ENCODE data around the gene NCR3LG1.

NCR3LG1 gene, protein sequence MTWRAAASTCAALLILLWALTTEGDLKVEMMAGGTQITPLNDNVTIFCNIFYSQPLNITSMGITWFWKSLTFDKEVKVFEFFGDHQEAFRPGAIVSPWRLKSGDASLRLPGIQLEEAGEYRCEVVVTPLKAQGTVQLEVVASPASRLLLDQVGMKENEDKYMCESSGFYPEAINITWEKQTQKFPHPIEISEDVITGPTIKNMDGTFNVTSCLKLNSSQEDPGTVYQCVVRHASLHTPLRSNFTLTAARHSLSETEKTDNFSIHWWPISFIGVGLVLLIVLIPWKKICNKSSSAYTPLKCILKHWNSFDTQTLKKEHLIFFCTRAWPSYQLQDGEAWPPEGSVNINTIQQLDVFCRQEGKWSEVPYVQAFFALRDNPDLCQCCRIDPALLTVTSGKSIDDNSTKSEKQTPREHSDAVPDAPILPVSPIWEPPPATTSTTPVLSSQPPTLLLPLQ

DNA sequence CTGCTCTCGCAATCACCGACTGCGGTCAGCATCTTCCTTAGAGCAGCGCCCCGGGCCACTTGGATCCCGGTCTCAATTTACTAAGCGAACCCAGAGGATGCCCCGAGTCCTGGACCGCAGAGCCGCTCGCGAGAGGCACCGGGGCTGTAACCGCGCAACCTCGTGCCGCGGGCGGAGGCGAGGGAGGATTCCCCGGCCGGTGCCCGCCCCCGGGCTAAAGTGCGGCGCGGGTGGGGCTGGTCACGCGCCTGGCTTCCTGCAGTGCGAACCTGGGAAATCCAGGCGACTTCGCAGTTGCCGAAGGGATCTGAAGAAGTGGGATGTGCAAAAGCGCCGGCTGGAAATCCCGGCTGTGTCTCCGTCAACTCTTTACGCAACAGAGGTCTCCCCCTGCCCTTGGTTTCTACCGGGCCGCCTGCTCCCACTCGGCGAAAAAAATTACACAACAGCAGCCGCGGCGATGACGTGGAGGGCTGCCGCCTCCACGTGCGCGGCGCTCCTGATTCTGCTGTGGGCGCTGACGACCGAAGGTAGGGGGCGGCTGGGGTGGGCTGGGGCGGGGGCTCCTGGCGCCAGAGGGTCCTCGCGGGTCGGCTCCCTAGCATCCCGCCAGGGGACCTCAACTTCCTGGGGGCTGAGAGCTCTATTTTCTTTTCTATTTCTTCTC lies at the start of gene NCR3LG1:
Gene NCR3LG1, plus strand, starts transcription at position 291 of the 667 bp plus-strand sequence. Its CDS starts 170 bp downstream, at position 461.
- peak in 33 of 51 donors; percentile 12 to 79 (median 42) for DNase-seq

DNA sequence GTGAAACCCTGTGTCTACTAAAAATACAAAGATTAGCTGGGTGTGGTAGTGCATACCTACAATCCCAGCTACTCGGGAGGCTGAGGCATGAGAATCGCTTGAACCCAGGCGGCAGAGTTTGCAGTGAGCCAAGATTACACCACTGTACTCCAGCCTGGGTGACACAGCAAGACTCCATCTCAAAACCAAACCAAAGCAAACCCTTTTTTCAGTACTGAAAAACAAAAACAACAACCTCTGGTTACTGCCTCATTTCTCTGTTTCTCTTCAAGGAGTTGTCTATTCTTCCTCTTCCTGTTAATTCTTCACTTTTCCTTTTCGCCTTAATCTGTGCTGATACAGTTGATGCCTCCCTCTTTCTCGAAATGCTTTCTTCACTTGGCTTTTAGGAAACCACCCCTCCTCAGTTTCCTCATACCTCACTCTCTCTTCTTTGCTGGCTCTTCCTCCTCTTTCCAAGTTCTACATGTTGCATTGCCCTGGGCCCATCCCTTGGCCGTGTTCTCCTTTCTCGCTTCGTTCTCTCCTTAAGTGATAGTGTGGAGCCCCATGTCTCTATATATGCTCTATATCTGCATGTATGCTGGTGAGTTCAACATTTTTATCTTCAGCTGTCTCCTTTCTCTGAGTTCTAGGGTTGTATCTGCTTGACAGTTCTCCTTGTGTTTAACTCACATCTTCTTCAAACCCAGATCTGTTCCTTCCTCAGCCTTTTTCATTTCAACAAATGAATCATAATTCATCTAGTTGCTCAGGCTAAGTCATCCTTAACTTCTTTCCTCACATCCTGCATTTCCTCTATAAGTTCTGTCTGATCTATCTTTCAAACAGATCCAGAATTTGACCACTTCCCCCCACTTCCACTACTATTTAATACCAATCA lies 38.0 kb upstream of the NCR3LG1 start:
- no peak for DNase-seq

DNA sequence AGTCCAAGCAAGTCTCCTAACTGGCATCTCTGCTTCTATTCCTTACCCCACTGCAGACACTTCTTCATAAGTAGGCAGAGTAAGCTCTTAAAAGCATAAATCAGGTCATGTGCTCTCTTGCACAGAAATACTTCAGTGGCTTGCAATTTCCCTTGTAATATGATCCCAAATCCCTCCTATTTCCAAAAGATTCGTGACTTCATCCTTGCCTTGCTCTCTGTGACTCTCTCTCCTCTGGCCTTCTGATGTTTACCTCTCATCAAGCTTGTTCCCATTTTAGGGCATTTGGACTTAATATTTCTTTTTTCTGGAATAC lies 37.4 kb upstream of the NCR3LG1 start:
- DNase-seq, result no peak

DNA sequence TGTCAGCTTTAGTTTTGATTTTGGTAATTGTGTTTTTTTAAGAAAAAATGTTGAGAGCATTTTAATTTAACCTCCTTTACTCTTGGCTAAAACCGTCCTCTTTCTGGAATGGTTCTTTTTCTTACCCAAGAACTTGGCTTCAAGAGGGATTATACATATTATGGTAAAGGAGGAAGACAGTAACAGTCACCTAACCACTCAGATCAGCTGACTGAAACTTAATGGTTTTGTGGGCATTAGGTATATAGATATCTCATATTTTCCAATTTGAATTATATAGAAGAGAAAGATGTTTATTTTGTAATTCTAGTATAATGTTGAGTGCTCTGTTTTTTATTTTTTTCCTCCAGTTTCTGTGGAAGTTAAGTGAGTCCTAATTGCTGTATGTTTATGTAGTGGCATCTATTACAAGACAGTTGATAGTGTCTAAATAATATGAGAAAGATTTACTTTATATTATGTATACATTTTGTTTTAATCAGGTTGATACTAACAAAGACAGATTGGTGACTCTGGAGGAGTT lies 36.6 kb upstream of the NCR3LG1 start:
- DNase-seq, result no peak

DNA sequence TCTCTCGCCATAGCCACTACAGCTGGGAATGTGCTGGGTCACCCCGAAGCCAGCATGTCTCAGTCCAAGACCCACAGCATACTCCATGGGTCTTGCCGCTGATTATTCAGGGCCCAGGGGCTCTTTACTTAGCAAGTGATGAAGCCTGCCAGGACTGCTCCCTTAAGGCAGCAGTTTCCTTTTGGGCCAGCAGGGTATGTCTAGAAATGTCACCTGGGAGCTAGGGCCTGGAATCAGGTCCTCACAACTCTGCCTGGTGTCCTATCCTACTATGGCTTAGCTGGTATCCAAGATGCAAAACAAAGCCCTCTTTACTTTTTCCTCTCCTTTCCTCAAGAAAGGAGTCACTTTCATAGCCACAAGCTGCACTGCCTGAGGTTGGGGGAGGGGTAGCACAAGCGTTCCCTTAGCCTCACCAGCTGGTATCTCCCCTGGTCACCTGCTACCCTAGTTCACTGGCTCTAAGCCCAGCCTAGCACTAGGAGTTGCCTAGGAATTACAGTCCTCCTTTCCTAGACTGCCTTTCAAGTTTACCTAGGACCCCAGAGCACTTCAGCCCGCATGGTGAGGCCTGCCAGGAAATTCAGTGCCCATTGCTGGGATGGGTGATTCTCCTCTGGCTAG lies 22.6 kb upstream of the NCR3LG1 start:
- no peak for DNase-seq

DNA sequence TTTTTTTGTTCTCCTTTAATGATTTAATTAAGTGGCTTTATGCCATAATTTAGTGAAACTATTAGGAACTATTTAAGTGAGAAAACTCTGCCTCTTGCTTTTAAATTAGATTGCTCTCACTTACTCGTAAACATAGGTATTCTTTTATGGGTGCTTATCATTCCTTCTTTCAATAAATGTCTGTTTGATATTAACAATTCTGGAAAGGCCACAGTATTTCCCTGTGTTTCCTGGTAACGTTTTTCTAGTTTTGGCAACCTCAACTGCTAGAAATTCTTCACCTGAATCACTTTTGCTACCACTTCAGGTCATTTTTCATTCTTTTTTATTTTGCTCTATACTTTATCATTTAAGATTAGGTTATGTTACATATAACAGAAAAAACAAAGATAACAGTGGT lies 19.9 kb upstream of the NCR3LG1 start:
- no peak for DNase-seq

DNA sequence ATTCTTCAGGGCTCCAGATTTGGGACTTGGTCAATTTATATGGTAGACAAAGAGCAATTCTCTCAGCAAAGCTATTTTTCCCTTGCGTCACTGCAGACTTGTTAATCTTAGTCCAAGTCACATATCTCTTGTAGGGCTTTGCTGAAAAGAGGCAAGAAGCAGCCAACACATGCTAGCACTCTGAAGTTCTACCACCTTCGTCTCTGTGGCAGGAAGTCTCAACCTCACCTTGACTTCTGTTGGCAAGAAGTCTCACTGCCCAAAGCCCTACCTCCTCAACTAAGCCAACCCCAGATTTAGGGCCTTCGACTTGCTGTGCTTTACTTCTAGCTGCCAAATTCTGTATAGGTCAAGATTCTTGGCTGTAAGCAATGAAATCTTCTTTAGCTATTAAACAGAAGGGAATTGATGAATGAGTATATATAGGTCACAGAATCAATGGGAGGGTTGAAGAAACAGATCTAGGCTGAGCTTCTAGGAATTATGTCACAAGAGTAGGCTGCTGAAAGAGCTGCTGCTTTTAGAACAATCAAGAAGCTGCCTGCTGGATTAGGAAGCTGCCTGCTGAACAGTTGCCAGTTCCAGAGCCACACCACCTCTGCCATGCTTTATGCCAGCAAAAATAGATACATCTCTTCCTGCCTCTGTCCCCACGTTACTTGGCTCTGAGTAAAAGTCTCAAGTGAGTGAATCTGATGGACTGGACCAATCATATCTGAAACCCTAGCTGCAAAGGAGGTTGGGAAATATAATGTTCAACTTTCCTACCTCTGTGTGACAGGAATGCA lies 17.6 kb upstream of the NCR3LG1 start:
- no peak for DNase-seq

DNA sequence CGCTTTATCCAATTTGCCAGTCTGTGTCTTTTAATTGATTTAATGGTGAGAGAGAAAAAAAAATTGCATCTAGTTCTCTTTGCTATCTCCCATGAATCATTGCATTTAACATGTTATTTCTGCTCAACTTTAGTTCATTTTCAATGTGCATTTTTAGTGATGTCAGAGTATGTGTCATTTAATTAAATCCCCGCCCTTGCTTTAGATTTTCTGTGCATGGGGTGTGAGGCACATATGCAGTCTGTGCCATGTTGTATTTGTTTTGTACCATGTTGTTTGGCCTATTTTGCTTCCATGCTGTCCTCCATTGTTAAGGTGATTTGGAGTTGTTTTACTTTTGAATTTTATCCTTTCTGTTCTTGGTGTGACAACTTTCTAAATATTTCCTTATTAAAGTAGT lies 8.3 kb upstream of the NCR3LG1 start:
- DNase-seq, result no peak

DNA sequence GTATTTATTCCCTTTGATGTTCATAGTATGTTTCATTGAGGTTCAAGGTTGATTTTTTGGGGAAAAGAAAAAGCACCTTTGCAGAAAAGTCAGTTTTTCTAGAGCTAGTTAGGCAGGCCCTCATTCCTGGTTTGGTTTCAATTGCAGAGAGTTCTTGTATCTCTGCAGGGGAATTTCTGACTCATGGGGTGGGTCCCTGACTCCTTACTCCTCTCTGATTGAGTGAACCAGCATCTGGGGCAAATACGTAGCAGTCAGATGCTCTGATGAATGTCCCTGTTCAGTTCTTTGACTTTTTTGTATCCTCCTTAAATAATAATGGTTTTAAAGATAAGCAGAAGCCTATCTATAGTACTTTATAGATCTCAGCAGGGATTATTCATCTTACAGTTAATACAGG lies 7.7 kb upstream of the NCR3LG1 start:
- no peak for DNase-seq

DNA sequence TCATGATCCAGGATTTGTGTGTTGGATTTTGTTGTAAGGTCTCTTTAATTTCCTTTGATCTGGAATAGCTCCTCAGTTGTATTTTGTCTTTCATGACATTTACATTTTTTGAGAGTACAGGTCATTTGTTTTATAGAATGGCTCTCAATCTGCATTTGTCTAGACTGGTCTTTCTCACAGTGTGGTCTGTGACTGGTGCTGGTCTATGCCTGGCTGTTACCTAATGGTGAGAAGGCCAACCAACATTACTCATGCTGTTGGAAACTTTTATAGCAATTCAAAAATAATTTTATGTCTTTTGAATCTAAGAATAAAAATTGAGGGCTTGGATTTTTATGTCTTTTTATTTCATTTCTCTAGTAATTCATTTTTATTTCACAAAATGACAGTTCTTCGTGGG lies 3.9 kb upstream of the NCR3LG1 start:
- no peak for DNase-seq

DNA sequence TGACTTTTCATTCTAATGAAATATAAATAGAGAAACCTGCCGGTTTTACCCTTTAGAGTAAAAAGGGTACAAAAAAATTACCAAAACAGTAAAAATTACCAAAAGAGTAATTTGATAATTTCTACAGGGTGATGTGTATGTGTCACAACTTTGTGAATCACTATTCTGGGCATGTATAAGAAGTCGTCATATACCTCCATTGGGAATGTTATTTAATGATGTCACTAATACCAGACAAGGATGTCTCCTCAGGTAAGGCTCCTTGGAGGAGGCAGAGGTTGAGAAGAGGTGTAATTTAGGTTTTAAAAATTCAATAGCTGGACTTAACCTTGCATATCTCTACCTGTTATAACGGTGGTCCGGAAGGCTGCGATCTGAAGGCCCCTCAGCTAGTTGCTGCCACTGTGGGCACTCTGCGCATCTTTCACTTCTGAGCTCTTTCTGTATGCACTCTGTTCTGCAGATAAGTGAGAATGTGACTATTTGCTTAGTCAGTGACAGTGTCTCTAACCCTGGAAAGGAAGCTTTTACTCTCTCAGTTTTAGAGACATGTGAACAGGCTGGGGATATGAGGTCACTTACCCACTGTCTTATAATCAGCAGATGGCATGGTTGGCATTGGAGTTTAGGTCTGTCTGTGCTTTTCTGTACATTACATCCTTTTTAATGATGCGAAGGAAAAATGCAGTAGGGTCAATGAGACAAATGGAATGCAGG lies 987 bp upstream of the NCR3LG1 start:
- no peak for DNase-seq

DNA sequence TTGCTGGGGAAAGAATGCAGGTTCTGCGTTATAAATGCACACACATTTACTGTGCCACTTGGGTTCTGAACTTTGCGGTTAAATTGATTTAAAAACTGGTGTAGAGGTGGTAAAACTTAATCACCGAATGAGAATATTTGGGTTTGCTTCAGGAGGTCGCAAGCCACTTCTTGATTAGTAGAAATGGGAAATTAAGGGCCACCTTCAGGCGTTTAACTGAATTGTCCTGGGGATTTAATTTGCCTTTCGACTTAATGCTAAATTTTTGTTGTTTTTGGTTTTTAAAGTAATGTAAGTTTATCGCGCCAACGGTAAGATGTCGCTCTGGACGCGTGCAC lies 459 bp upstream of the NCR3LG1 start:
- DNase-seq, result no peak

DNA sequence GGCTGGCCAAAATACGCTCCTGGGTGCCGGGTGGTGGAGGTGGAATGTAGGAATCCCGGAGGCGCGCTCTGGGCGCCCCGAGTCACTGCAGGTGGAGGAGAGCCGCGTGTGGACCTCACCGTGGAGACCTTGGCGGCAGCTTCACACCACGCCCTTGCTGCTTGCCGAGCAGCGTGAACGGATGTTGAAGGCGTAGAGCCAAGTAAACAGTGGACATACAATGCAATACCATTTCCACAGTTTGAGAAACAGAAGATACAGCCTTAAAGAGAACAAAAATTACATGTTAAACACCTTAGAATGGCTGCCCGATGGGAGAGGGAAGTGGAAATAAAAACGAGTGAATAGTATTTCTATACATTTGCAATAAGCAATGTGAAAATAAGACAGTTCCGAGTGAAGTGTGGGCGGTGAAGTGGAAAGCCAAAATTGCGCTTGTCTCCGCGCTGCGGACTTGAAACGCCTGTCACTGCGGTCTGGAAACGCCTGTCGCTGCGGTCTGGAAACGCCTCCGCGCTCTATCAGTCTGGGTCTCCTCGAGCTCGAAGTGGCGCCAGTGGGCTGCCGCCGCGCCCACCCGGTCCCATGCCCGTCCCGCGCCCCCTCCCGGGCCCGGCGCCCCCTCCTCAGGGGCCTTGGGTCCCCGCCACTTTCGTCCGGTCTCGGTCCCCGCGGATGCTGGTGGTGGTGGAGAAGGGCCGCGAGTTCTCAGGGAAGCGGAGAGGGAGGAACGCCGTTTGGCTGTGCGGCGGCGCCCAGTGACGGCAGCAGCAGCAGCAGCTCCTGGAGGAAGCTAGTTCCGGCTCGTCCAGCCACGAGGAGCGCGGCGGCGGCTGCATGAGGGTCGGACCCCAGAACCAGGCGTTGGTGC lies 1.6 kb downstream of the NCR3LG1 start:
- peak in 45 of 51 donors; percentile 12 to 83 (median 60) for DNase-seq

DNA sequence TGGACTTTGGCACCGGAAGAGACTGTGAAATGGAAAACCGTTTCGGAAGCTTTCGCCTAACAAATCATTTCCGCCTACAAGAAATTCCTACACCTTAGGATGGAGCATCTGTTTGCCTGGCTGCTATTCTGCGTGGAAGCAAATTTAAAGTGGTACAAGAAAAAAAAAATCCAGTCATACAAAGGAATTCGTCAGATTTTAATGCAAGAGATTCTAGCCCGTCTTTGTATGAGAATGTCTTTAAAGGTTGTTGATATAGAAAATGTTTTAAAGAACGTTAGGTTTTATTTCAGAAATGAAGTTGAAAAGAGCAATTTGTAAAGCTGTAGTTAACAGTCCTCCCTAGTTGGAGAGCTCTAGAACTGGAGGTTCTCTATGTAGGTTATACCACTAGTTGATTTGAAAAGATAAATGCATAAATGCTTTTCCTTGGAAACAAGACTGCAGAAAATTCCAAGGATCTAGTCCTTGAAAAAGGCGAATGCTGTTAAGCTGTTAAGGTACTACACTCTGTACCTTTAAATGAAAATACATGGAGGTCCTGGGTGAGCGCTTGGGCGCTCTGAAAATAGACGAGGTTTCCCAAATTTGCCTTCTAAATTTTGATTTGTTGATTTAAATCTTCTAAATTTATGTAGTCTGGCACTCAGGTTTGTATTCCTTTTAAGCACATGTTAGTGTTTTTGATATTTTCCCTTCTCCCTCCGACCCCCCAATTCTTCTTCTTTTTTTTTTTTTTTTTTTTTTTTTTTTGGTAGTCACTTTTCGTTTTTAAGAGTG lies 2.4 kb downstream of the NCR3LG1 start:
- peak in 1 of 51 donors; percentile 25 for DNase-seq

DNA sequence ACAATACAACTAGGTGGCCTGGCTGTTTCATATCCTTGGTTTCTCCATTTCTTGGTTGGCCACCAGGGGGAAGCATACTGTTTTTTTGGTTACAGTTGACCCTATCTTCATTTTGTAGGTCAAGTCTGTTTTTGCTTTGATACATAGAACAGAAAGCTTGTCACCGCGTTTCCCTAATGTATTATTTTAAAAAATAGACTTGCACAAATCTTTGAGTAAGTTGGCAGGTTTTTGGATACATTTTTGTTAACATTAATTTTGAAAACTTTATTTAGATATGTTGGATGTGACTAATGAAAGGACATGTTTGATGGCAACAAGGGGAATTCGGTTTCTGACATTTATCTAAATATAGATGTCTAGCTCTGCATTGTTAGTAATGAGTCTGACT lies 3.0 kb downstream of the NCR3LG1 start:
- DNase-seq, result peak in 25 of 51 donors; percentile 1 to 72 (median 29)

DNA sequence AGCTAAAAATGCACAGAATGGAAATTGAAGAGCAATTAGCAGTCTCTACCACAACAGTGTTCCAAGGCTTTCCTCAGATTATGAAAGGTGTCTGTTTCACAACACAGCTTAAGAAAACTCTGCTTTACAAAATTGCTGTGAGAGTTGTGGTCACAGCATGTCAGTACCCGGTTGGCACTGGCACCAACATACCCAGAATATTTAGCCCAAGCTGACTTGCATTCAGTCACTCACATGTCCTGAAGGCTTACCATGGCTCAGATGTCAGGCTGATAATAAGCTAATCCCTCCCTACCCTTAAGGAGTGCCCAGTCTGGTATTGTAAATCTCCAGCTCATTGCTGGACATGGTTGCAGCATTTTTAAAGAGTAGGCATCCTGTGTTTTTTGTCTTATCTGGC lies 14.9 kb downstream of the NCR3LG1 start:
- no peak for DNase-seq

DNA sequence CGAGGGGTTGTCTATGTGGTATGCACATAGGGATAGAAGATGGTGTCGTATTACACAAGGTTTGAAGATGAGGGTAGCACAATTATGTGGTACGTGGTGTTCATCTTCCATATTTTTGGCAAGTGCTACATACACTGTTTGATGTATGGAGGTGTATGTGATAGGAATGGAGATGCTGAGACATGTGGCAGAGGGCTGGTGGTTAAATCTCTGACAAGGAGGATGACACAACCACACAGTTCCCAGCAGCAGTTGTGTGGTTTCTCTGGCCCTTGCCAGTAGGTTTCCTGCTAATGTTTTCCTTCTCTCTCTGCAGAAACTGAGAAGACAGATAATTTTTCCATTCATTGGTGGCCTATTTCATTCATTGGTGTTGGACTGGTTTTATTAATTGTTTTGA lies 17.0 kb downstream of the NCR3LG1 start:
- DNase-seq, result no peak

DNA sequence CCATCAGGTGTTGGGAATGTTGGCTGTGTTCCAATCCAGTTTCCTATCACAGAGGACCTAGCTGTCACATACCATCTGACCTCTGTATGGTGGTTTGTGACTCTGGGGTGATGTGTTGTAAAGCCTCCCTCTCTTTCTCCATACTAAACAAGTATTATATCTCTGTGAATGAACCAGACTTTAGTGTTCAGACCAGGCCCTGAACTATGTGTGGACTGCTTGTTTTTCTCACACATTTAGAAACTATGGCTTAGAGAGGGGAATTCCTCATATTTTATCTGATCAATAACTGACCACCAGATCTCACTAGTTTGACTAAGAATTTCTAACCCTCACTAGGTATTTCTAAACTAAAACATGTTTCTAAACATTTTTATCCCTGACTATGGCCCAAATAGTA lies 17.5 kb downstream of the NCR3LG1 start:
- no peak for DNase-seq

Data from hypothalamus (tissue), 51 donors.